Central memory CD8-positive, alpha-beta T cell (primary cell): ENCODE measurements around the gene PCDHGA9.
"Not testable (repeated sequence)": the region's sequence is repeated elsewhere in the genome, so short reads cannot be mapped to it uniquely, and the experiment has no call there.

Experiments
- ATAC-seq: fragments of 150-1000 bp; cut with Tn5 transposase; replicated peaks from 2 replicates; pipeline ENCODE4 v1.10.0; 2022; ENCODE audit warnings: mild to moderate bottlenecking, moderate FRiP score, moderate number of reproducible peaks; ENCODE audit not compliant: poor library complexity, severe bottlenecking; ENCODE audit errors: extremely low read depth
- DNase-seq, 2 donors: peaks; one replicate each; pipeline ENCODE4 v3.0.0; 2021; ENCODE audit warnings: low spot score in 2 of 2
- H3K27ac Mint-ChIP-seq: one replicate; pipeline ENCODE4 v1.8.0; 2022; ENCODE audit warnings: low read depth, mild to moderate bottlenecking, moderate library complexity, mixed read lengths
- H3K27me3 Mint-ChIP-seq: one replicate; pipeline ENCODE4 v1.8.0; 2022; ENCODE audit warnings: mixed read lengths
- H3K36me3 Mint-ChIP-seq: one replicate; pipeline ENCODE4 v1.8.0; 2022; ENCODE audit warnings: mild to moderate bottlenecking, moderate library complexity, mixed read lengths; ENCODE audit not compliant: insufficient read depth
- H3K4me1 Mint-ChIP-seq: one replicate; pipeline ENCODE4 v1.8.0; 2022; ENCODE audit warnings: mixed read lengths
- H3K4me3 Mint-ChIP-seq: one replicate; pipeline ENCODE4 v1.8.0; 2022; ENCODE audit warnings: mild to moderate bottlenecking, moderate library complexity, mixed read lengths
- H3K9me3 Mint-ChIP-seq: one replicate; pipeline ENCODE4 v1.8.0; 2022; ENCODE audit warnings: mixed read lengths

PCDHGA9 gene

GRCh38 chr5:141412854-141413539 is 10.4 kb downstream of the PCDHGA9 start, which contains the start of gene PCDHGA10:
PCDHGA10 (plus strand) TSS chr5:141412987; CDS start chr5:141413176, 189 bp downstream.
- Mint-ChIP-seq H3K27ac (no peak within 1 kb of the TSS), H3K27me3 (peaks cover 88% of the 10 kb centered on the region), H3K9me3 (peaks cover 14% of the 10 kb centered on the region), H3K4me3 (peak within 1 kb of the TSS; percentile 79), H3K4me1 (peaks cover 18% of the 10 kb centered on the region), H3K36me3 (peaks cover 7% of the 10 kb centered on the region)
- DNase-seq, result no peak
- ATAC-seq, result peak; percentile 61

DNA sequence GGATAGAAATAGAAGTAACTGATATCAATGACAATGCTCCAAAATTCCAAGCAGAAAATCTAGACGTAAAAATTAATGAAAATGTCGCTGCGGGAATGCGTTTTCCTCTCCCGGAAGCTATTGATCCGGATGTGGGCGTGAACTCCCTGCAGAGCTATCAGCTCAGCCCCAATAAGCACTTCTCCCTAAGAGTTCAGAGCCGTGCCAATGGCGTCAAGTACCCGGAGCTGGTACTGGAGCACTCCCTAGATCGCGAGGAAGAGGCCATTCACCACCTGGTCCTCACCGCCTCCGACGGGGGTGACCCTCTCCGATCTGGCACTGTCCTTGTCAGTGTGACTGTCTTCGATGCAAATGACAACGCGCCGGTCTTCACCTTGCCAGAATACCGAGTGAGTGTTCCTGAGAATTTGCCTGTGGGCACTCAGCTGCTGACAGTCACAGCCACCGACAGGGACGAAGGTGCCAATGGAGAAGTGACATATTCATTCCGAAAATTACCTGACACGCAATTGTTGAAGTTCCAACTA is 11.0 kb downstream of the PCDHGA9 start:
- DNase-seq, result no peak
- Mint-ChIP-seq H3K9me3 (peaks cover 16% of the 10 kb centered on the region), H3K36me3 (peaks cover 11% of the 10 kb centered on the region), H3K4me3 (peak overlapping the region; percentile 79), H3K4me1 (peaks cover 18% of the 10 kb centered on the region), H3K27me3 (peaks cover 88% of the 10 kb centered on the region), H3K27ac (no peak overlapping the region)
- ATAC-seq, result no peak

DNA sequence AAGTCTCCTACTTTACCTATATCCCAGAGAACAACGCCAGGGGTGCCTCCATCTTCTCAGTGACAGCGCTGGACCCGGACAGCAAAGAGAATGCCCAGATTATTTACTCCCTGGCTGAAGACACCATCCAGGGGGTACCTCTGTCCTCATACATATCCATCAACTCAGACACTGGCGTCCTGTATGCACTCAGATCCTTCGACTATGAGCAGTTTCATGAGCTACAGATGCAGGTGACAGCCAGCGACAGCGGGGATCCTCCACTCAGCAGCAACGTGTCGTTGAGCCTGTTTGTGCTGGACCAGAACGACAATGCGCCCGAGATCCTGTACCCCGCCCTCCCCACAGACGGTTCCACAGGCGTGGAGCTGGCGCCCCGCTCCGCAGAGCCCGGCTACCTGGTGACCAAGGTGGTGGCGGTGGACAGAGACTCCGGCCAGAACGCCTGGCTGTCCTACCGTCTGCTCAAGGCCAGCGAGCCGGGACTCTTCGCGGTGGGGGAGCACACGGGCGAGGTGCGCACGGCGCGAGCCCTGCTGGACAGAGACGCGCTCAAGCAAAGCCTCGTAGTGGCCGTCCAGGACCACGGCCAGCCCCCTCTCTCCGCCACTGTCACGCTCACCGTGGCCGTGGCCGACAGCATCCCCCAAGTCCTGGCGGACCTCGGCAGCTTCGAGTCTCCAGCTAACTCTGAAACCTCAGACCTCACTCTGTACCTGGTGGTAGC is 12.1 kb downstream of the PCDHGA9 start:
- H3K9me3 Mint-ChIP-seq, result peaks cover 11% of the 10 kb centered on the region
- H3K36me3 Mint-ChIP-seq, ATAC-seq, DNase-seq, H3K27ac Mint-ChIP-seq, H3K4me3 Mint-ChIP-seq: not testable (repeated sequence)
- peaks cover 18% of the 10 kb centered on the region for H3K4me1 Mint-ChIP-seq
- peaks cover 86% of the 10 kb centered on the region for H3K27me3 Mint-ChIP-seq

- Mint-ChIP-seq H3K36me3 (peaks cover 10% of the 10 kb centered on the region), H3K27me3 (peaks cover 86% of the 10 kb centered on the region), H3K4me1 (peaks cover 18% of the 10 kb centered on the region)
- ATAC-seq, H3K9me3 Mint-ChIP-seq, H3K4me3 Mint-ChIP-seq, DNase-seq, H3K27ac Mint-ChIP-seq: not testable (repeated sequence)
Observed at GRCh38 chr5:141415275-141415618, 12.7 kb downstream of the PCDHGA9 start.

- H3K9me3 Mint-ChIP-seq, DNase-seq: not testable (repeated sequence)
Observed at GRCh38 chr5:141417494-141418172, 15.1 kb downstream of the PCDHGA9 start, which contains the start of gene PCDHGB7. PCDHGB7 (plus strand) TSS chr5:141417677; CDS start chr5:141417860, 183 bp downstream.

DNA sequence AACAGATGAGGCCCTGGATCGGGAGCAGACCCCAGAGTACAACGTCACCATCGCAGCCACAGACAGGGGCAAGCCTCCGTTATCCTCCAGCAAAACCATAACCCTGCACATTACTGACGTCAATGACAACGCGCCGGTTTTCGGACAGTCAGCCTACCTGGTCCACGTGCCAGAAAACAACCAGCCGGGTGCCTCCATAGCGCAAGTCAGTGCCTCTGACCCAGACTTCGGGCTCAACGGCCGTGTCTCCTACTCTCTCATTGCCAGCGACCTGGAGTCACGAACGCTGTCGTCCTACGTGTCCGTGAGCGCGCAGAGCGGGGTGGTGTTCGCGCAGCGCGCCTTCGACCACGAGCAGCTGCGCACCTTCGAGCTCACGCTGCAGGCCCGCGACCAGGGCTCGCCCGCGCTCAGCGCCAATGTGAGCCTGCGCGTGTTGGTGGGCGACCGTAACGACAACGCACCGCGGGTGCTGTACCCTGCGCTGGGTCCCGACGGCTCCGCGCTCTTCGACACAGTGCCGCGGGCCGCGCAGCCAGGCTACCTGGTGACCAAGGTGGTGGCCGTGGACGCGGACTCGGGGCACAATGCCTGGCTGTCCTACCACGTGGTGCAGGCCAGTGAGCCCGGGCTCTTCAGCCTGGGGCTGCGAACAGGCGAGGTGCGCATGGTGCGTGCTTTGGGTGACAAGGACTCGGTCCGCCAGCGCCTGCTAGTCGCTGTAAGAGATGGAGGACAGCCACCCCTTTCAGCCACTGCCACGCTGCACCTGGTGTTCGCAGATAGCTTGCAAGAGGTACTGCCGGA is 16.7 kb downstream of the PCDHGA9 start:
- H3K9me3 Mint-ChIP-seq, result peaks cover 6% of the 10 kb centered on the region
- H3K27ac Mint-ChIP-seq, result no peak overlapping the region
- DNase-seq (no peak), ATAC-seq (no peak)
- H3K4me1 Mint-ChIP-seq, result peaks cover 10% of the 10 kb centered on the region
- peaks cover 14% of the 10 kb centered on the region for H3K36me3 Mint-ChIP-seq
- H3K4me3 Mint-ChIP-seq, result no peak overlapping the region
- H3K27me3 Mint-ChIP-seq, result peaks cover 88% of the 10 kb centered on the region

More at GRCh38 chr5:141417494-141418172, 15.1 kb downstream of the PCDHGA9 start, which contains the start of gene PCDHGB7:
- peaks cover 24% of the 10 kb centered on the region for H3K4me1 Mint-ChIP-seq
- H3K36me3 Mint-ChIP-seq, result peaks cover 18% of the 10 kb centered on the region
- peak within 1 kb of the TSS; percentile 42 for H3K4me3 Mint-ChIP-seq
- not testable (repeated sequence) for ATAC-seq, H3K27ac Mint-ChIP-seq
- peaks cover 92% of the 10 kb centered on the region for H3K27me3 Mint-ChIP-seq

GRCh38 chr5:141420855-141421488 is 18.4 kb downstream of the PCDHGA9 start, which contains the start of gene PCDHGA11:
PCDHGA11 (plus strand) TSS chr5:141421051; CDS start chr5:141421228, 177 bp downstream.
- H3K27me3 Mint-ChIP-seq, result peaks cover 88% of the 10 kb centered on the region
- peak within 1 kb of the TSS; percentile 61 for H3K27ac Mint-ChIP-seq
- H3K9me3 Mint-ChIP-seq, result peaks cover 6% of the 10 kb centered on the region
- no peak for DNase-seq
- no peak for ATAC-seq
- H3K4me3 Mint-ChIP-seq, result peak within 1 kb of the TSS; percentile 34
- peaks cover 14% of the 10 kb centered on the region for H3K36me3 Mint-ChIP-seq
- peaks cover 6% of the 10 kb centered on the region for H3K4me1 Mint-ChIP-seq

DNA sequence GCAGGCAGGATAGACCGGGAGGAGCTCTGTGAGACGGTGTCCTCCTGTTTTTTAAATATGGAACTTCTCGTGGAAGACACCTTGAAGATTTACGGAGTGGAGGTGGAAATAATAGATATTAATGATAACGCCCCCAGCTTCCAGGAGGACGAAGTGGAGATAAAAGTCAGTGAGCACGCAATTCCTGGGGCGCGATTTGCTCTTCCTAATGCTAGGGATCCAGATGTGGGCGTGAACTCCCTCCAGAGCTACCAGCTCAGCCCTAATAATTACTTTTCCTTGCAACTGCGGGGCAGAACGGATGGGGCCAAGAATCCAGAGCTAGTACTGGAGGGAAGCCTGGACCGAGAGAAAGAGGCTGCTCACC is 18.9 kb downstream of the PCDHGA9 start:
- Mint-ChIP-seq H3K9me3 (peaks cover 6% of the 10 kb centered on the region), H3K4me3 (peak overlapping the region; percentile 34), H3K36me3 (peaks cover 14% of the 10 kb centered on the region), H3K27ac (peak overlapping the region; percentile 61), H3K27me3 (peaks cover 88% of the 10 kb centered on the region), H3K4me1 (peaks cover 6% of the 10 kb centered on the region)
- ATAC-seq (no peak), DNase-seq (no peak)

DNA sequence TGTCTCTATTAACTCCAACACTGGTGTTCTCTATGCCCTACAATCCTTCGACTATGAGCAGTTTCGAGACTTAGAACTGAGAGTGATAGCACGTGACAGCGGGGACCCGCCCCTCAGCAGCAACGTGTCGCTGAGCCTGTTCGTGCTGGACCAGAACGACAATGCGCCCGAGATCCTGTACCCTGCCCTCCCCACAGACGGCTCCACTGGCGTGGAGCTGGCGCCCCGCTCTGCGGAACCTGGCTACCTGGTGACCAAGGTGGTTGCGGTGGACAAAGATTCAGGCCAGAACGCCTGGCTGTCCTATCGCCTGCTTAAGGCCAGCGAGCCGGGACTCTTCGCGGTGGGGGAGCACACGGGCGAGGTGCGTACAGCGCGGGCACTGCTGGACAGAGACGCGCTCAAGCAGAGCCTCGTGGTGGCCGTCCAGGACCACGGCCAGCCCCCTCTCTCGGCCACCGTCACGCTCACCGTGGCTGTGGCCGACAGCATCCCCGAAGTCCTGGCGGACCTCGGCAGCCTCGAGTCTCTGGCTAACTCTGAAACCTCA is 20.2 kb downstream of the PCDHGA9 start:
- peaks cover 6% of the 10 kb centered on the region for H3K4me1 Mint-ChIP-seq
- DNase-seq (no peak), ATAC-seq (no peak)
- H3K4me3 Mint-ChIP-seq, result no peak overlapping the region
- H3K27me3 Mint-ChIP-seq, result peaks cover 83% of the 10 kb centered on the region
- H3K27ac Mint-ChIP-seq, result no peak overlapping the region
- peaks cover 14% of the 10 kb centered on the region for H3K36me3 Mint-ChIP-seq
- peaks cover 4% of the 10 kb centered on the region for H3K9me3 Mint-ChIP-seq

- H3K27ac Mint-ChIP-seq, result no peak overlapping the region
- peaks cover 3% of the 10 kb centered on the region for H3K36me3 Mint-ChIP-seq
- peaks cover 16% of the 10 kb centered on the region for H3K9me3 Mint-ChIP-seq
- ATAC-seq (no peak), DNase-seq (no peak)
- peaks cover 6% of the 10 kb centered on the region for H3K4me1 Mint-ChIP-seq
- H3K27me3 Mint-ChIP-seq, result peaks cover 80% of the 10 kb centered on the region
- no peak overlapping the region for H3K4me3 Mint-ChIP-seq
Observed at GRCh38 chr5:141427783-141428426, 25.3 kb downstream of the PCDHGA9 start.
